RWPE1 (cell line): ENCODE results near the gene GPA33.

Source experiments
- CTCF ChIA-PET: fragments of 350-600 bp; sonication (Branson Sonifier 250); formaldehyde crosslinking; extraction: SDS; loops from one replicate; lab custom pipeline; 2021; lab: Yijun Ruan, JAX
- POLR2A ChIA-PET: fragments of 400-600 bp; formaldehyde crosslinking; extraction: SDS; loops from one replicate; lab custom pipeline; 2020; ENCODE audit warnings: antibody characterized with exemption; ENCODE audit not compliant: low non-redundant PET; lab: Yijun Ruan, JAX
- DNase-seq: peaks from one replicate; pipeline ENCODE4 v3.0.0; 2012; ENCODE audit warnings: low spot score
- H3K27ac ChIP-seq: fragments of 450-650 bp; 2 replicates; pipeline ENCODE4 v1.5.1; 2017
- TF ChIP-seq, protein P1 (sequence below): fragments of 450-650 bp; conservative IDR thresholded peaks from 2 replicates; pipeline ENCODE4 v1.5.1; 2017; ENCODE audit warnings: low read depth, mild to moderate bottlenecking

GPA33 gene

DNA sequence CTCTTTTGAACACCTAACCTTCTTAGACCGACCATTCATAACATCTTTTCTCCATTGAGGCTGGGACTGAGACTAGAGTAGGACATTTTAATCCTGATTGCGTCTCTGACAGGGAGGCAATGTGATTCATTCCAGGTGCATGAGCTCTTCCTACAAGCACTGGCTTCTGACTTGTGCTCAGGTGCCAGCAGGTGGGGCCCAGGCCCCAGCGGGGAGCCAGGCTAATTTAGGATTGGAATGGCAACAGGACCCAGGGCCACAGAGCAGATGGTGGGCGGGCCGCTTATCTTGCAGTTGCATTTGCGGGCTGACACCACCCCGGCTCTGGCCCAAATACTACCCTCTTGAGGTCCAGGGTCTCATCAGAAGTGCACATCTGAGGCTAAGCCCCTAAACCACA, 4.1 kb downstream of the GPA33 start:
- no peak overlapping the region for H3K27ac ChIP-seq
- no peak for DNase-seq
- TF ChIP-seq, protein P1, sequence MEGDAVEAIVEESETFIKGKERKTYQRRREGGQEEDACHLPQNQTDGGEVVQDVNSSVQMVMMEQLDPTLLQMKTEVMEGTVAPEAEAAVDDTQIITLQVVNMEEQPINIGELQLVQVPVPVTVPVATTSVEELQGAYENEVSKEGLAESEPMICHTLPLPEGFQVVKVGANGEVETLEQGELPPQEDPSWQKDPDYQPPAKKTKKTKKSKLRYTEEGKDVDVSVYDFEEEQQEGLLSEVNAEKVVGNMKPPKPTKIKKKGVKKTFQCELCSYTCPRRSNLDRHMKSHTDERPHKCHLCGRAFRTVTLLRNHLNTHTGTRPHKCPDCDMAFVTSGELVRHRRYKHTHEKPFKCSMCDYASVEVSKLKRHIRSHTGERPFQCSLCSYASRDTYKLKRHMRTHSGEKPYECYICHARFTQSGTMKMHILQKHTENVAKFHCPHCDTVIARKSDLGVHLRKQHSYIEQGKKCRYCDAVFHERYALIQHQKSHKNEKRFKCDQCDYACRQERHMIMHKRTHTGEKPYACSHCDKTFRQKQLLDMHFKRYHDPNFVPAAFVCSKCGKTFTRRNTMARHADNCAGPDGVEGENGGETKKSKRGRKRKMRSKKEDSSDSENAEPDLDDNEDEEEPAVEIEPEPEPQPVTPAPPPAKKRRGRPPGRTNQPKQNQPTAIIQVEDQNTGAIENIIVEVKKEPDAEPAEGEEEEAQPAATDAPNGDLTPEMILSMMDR: no peak
- ChIA-PET POLR2A (interaction anchor here (0.6 kb wide), 1 partner anchor 369 kb away, joined by 3 read pairs; no protein-coding TSS in a partner anchor), CTCF (no interaction called here)

DNA sequence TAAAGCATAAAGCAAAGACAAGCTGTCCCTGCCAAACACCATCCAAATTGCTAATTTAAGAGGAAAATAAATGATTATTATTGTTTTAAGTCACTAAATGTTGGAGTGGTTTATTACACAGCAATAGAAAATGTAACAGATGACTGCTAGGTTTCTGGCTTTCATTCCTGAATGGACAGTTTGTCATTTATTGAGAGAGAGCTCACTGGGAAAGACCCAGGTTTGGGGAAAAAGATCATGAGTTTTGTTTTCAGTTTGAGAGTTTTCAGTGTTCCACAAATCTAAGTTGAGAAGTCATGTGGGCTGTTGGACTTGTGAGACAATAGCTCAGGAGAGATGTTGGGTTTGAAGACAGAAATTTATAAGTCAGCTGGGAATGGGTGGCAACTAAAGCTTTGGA, 5.4 kb downstream of the GPA33 start:
- CTCF ChIA-PET: no interaction called here
- TF ChIP-seq, protein P1: no peak

DNA sequence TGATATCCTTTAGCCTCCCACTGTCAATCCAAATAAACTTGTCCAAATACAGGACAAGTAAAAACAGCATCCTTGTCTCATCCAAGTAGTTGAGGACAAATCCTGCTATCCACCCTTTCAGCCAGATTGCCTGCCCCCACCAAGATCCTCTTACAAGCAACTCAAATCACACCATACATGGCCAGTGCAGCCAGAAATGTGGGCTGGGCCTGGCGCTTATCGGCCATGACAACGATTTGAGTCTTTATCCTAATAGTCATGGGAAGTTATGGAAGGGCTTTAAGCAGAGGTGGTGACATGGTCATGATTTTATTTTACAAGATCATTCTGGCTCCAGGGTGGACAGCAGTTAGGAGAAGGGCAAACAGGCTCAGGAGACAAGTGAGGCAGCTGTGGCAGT, 6.3 kb downstream of the GPA33 start:
- ChIA-PET POLR2A (no interaction called here), CTCF (no interaction called here)
- no peak for DNase-seq
- TF ChIP-seq, protein P1: no peak
- H3K27ac ChIP-seq: no peak overlapping the region

More for the DNA sequence above, 5.4 kb downstream of the GPA33 start:
- POLR2A ChIA-PET: no interaction called here
- H3K27ac ChIP-seq: no peak overlapping the region
- DNase-seq: no peak

DNA sequence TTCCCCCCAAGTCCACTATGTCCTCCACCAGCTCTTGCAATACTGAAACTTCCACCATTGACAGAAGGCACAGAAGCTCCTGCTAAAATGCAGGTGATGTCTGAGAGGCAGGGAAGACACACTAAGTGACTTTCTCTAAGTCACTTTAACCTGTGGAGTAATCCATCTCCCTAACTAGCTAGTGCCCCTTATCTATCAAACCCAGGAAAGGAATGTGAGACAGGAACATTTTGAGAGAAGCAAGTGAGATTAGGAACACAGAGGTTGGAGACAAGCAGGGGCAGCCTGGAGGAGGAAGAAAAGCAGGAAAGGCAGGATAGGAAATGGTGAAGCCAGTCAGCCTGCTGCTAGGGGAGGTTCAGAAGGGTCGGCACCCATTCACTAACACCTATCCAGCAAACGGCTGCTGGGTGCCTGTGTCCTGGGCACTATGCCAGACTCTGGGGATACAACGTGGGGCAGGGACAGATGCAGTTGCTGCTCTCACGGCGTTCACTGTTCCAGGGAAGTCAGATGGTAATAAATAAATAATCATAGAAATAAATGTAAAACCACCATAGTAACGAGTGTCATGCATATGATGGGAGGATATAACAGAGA, 7.0 kb downstream of the GPA33 start:
- ChIA-PET CTCF (interaction anchor here (0.8 to 1.0 kb wide), 2 partner anchors 24 to 108 kb away, joined by 3 to 5 read pairs; partner anchors contain the start of gene ILDR2), POLR2A (no interaction called here)
- TF ChIP-seq, protein P1: no peak
- no peak for DNase-seq
- H3K27ac ChIP-seq: no peak overlapping the region

DNA sequence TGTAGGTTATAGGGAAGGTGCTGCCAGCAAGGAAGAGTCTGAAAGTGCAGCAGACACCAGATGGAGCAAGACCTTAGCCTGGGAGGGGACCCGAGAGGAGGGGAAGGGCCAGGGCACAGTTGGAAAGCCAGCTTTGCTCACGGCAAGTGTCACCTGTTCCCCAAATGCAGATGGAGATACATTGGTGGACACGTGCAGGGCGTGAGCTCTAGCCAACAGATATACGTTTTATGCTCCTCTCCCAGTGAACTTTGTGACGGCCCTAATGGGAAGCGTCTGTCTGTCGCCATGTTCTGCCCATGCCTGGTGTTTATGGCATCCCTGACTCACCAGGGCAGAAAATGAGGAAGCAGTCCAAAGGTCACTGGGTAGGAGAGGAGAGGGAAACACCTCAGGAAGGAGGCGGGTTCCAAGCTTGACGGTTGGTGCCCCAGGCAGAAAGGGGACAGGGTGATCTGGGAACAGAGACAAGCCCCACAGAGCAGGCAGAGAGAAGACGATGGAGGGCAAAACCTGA, 7.6 kb downstream of the GPA33 start:
- no peak overlapping the region for H3K27ac ChIP-seq
- no peak for DNase-seq
- ChIA-PET POLR2A (no interaction called here), CTCF (interaction anchor here (0.6 to 1.0 kb wide), 3 partner anchors 23 to 406 kb away, joined by 3 to 5 read pairs (median 4); partner anchors contain the start of gene ILDR2)
- TF ChIP-seq, protein P1: no peak

DNA sequence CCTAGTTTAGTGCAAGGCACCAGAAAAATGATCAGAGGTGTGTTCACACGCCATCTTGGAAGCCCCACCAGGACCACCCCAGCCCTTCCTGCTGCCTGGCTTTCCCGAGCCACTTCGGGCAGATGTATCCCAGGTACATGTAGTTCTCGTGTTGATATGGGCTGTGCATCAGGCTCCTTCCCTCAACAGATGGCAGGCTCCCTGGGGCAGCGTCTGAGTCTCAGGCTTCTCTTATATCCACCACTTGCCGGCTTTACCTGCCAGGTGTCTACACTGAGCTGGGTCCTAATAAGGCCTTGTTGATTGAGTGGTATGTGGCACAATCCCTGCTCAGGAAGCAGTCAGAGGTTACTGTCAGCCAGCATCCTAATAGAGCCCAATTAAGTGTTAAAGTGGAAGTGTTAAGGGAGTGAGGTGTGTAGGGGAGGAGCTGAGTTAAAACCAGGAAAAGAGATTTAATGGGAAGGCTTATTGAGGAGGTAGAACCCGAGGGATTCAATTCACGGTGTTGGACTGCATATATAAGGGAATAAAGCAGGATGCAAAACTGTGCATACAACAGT, 8.5 kb downstream of the GPA33 start:
- ChIA-PET POLR2A (no interaction called here), CTCF (no interaction called here)
- no peak for DNase-seq
- H3K27ac ChIP-seq: no peak overlapping the region
- TF ChIP-seq, protein P1: no peak
